CD8-positive, alpha-beta memory T cell (primary cell): ENCODE results near the gene ITPK1. TPM values are rescaled to one million over a fixed set of nuclear protein-coding genes. Genes with fewer than 3 reads are reported as not detected.

Source experiments
- CTCF ChIA-PET: fragments of 350-600 bp; sonication (Branson Sonifier 250); formaldehyde crosslinking; loops from one replicate; lab custom pipeline; 2021; ENCODE audit warnings: antibody characterized with exemption; lab: Charles Lee
- POLR2A ChIA-PET: fragments of 350-600 bp; sonication (Branson Sonifier 250); formaldehyde crosslinking; loops from one replicate; lab custom pipeline; 2021; ENCODE audit warnings: antibody characterized with exemption; lab: Charles Lee
- DNase-seq, 5 donors: peaks; one replicate each; pipeline versions ENCODE4 v3.0.0 to v3.0.0-alpha.2; 2020 to 2022; ENCODE audit warnings: mixed read lengths in 1 of 5
- H3K27ac ChIP-seq: one replicate; pipeline ENCODE4 v1.7.0; 2013; ENCODE audit warnings: low read depth, mild to moderate bottlenecking, low read length, moderate library complexity
- H3K27me3 ChIP-seq: 2 replicates; pipeline ENCODE4 v1.7.0; 2013; ENCODE audit warnings: low read length, mild to moderate bottlenecking; ENCODE audit not compliant: insufficient read depth, poor library complexity, severe bottlenecking
- H3K36me3 ChIP-seq: 2 replicates; pipeline ENCODE4 v1.7.0; 2013; ENCODE audit warnings: mild to moderate bottlenecking, low read length, moderate library complexity; ENCODE audit not compliant: insufficient read depth
- H3K4me1 ChIP-seq: 2 replicates; pipeline ENCODE4 v1.7.0; 2013; ENCODE audit warnings: mild to moderate bottlenecking, low read length, moderate library complexity; ENCODE audit not compliant: insufficient read depth
- H3K4me3 ChIP-seq: 2 replicates; pipeline ENCODE4 v1.7.0; 2013; ENCODE audit warnings: mild to moderate bottlenecking, low read length
- H3K9me3 ChIP-seq: 2 replicates; pipeline ENCODE4 v1.7.0; 2013; ENCODE audit warnings: mild to moderate bottlenecking, low read length
- H3K27ac Mint-ChIP-seq, 8 donors: one replicate each; pipeline ENCODE4 v1.8.0; 2020 to 2021; ENCODE audit warnings: mixed read lengths in 8 of 8, mild to moderate bottlenecking in 6 of 8, inconsistent platforms in 3 of 8, moderate library complexity in 3 of 8
- H3K27me3 Mint-ChIP-seq, 2 donors: one replicate each; pipeline ENCODE4 v1.8.0; 2020 to 2021; ENCODE audit warnings: mixed read lengths in 2 of 2, mild to moderate bottlenecking in 1 of 2, moderate library complexity in 1 of 2
- H3K36me3 Mint-ChIP-seq, 3 donors: one replicate each; pipeline ENCODE4 v1.8.0; 2020 to 2021; ENCODE audit warnings: mixed read lengths in 3 of 3, inconsistent platforms in 1 of 3, mild to moderate bottlenecking in 1 of 3
- H3K4me1 Mint-ChIP-seq, 3 donors: one replicate each; pipeline ENCODE4 v1.8.0; 2020 to 2021; ENCODE audit warnings: mixed read lengths in 3 of 3, inconsistent platforms in 1 of 3, mild to moderate bottlenecking in 1 of 3
- H3K4me3 Mint-ChIP-seq, 7 donors: one replicate each; pipeline ENCODE4 v1.8.0; 2020 to 2021; ENCODE audit warnings: mixed read lengths in 7 of 7, mild to moderate bottlenecking in 6 of 7, moderate library complexity in 4 of 7, inconsistent platforms in 2 of 7
- H3K9me3 Mint-ChIP-seq, 5 donors: one replicate each; pipeline ENCODE4 v1.8.0; 2020 to 2022; ENCODE audit warnings: mixed read lengths in 5 of 5, mild to moderate bottlenecking in 3 of 5, moderate library complexity in 2 of 5, inconsistent platforms in 1 of 5
- polyA plus RNA-seq: library from polyadenylated mRNA; unstranded; fragments of 300-500 nt; fragmentation: Illumina TruSeq; gene quantifications from one replicate; pipeline ENCODE4 v1.2.3, GENCODE V29; 2021
- total RNA-seq, 2 experiments: library from RNA; stranded (reverse); gene quantifications; one replicate each; pipeline ENCODE4 v1.2.3, GENCODE V29; 2021

ITPK1 gene
- total and polyA plus RNA-seq, 3 experiments from 2014 or later = 40.4 to 75.1 (median 66.1) TPM

DNA sequence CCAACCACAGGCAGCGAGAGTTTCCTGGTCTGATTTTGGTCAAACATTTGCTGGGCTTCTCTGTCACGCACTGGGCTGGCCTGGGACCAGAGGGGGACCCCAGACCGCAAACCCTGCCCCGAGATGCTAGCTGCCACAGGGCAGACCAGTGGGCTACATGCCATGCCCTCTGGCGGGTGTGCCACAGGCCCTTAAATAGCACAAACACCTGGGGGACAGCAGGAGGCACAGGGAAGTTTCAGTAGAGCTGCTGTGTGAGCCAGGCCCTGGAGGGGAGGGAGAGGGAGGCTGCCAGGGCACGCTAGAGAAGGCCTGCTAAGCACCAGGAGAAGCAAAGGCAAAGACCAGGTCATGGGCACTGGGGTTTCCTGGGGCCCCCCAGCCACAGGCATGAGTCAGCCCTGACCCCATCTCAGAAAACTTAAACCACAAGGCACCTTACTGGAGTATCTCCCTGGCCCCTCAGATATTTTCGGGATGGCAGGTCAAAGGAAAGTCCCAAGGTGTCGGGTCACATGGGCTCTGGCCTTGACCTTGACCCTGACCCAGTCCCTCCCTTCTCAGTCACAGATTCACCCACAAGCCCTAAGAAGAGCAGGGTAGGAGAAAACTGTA, 29.2 kb downstream of the ITPK1 start:
- ChIA-PET CTCF (interaction anchor here (3.5 kb wide), 1 partner anchor 26 kb away, joined by 16 read pairs; no protein-coding TSS in a partner anchor), POLR2A (no interaction called here)
- Mint-ChIP-seq H3K9me3 (peaks cover 0 to 2% (median 0%) of the 10 kb centered on the region in 5 donors), H3K27me3 (no peaks in the 10 kb centered on the region), H3K4me1 (peaks cover 53 to 91% (median 67%) of the 10 kb centered on the region in 3 donors), H3K4me3 (no peak overlapping the region), H3K36me3 (no peaks in the 10 kb centered on the region), H3K27ac (peak overlapping the region; percentile 39 to 97 (median 83))
- H3K9me3 ChIP-seq = no peaks in the 10 kb centered on the region
- H3K27me3 ChIP-seq = no peaks in the 10 kb centered on the region
- H3K4me3 ChIP-seq = no peak overlapping the region
- DNase-seq = no peak
- H3K36me3 ChIP-seq = no peaks in the 10 kb centered on the region
- H3K4me1 ChIP-seq = peaks cover 18% of the 10 kb centered on the region
- H3K27ac ChIP-seq = no peak overlapping the region

GRCh38 chr14:93085911-93086310, 29.8 kb downstream of the ITPK1 start:
- Mint-ChIP-seq H3K27me3 (no peaks in the 10 kb centered on the region), H3K27ac (peak overlapping the region; percentile 17 to 97 (median 68)), H3K9me3 (peaks cover 0 to 2% (median 0%) of the 10 kb centered on the region in 5 donors), H3K36me3 (no peaks in the 10 kb centered on the region), H3K4me3 (no peak overlapping the region), H3K4me1 (peaks cover 51 to 88% (median 64%) of the 10 kb centered on the region in 3 donors)
- H3K36me3 ChIP-seq = no peaks in the 10 kb centered on the region
- no peak overlapping the region for H3K4me3 ChIP-seq
- DNase-seq = no peak
- CTCF ChIA-PET = interaction anchor here (3.5 kb wide), 1 partner anchor 27 kb away, joined by 16 read pairs; no protein-coding TSS in a partner anchor
- POLR2A ChIA-PET = no interaction called here
- H3K9me3 ChIP-seq = no peaks in the 10 kb centered on the region
- no peaks in the 10 kb centered on the region for H3K27me3 ChIP-seq
- no peak overlapping the region for H3K27ac ChIP-seq
- peaks cover 20% of the 10 kb centered on the region for H3K4me1 ChIP-seq

DNA sequence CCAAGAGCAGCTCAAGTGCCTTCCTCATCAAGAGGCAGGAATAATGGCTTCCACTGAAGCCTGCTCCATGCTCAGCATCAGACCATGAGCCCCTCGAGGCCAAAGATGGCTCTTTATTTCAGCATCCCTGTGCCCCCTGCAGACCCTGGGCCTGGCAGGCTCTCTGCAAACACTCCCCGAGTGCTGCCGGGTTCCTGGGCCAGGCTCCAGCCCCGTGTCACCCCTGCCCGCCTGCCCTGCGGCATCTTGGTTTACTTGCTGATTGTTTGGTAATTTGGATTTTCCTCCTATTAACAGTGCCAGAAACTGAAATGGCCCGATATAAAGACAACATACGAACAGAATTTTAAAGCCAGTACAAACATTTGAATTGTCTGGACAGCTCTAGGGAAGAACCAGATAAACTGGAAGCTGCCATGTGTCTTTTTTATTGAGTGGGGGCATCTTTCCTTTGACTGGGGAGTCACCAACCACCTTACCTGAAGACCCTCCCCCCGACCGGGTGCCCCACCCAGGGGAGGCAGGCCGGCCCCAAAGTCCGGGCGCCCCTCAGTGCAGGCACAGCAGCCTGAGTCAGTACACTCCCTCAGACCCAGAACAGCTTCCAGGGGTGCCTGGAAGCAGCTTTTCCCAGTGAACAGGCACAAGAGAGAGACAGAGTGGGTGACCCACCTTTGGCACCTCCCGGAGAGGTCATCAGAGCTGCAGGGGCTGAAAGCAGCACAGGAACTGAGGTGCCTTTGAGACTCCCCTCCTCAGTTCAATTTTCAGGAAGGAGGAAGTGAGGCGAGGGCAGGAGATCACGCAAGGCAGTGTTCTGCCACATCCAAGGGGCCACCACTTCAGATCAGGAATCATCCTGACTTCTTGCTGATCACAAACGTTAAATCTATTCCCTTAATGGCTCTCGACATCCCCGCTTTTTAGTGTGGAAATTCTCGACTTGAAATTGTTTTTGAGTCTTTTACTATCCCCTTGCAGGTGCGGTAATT, 30.6 kb downstream of the ITPK1 start:
- Histone ChIP-seq H3K27ac (no peak overlapping the region), H3K36me3 (no peaks in the 10 kb centered on the region), H3K27me3 (no peaks in the 10 kb centered on the region), H3K9me3 (no peaks in the 10 kb centered on the region), H3K4me3 (no peak overlapping the region), H3K4me1 (peaks cover 20% of the 10 kb centered on the region)
- Mint-ChIP-seq H3K4me1 (peaks cover 47 to 80% (median 57%) of the 10 kb centered on the region in 3 donors), H3K36me3 (no peaks in the 10 kb centered on the region), H3K27me3 (no peaks in the 10 kb centered on the region), H3K4me3 (no peak overlapping the region), H3K9me3 (peaks cover 0 to 2% (median 0%) of the 10 kb centered on the region in 5 donors), H3K27ac (peak overlapping the region; percentile 42 to 92 (median 72))
- ChIA-PET CTCF (interaction anchor here (0.9 to 3.5 kb wide), 2 partner anchors 17 to 28 kb away, joined by 3 to 16 read pairs; no protein-coding TSS in a partner anchor), POLR2A (no interaction called here)
- DNase-seq = no peak

DNA sequence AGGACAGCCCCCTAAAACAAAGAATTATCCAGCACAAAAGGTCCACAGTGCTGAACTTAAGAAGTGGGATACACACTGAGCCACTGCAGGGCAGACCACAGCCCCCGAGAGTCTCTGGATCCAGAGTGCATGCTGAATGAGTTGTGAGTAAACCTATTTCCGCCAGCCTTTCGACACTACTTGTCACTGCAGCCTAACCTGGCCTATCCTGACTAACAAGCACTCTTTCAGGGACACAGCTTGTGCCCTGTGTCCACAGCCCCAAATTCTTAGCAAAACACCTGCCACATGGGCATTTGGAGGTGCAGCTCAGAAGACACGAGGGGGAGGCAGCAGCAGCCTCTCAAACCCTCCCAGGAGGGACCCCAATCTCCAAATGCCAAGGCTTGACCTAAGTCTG, 31.3 kb downstream of the ITPK1 start:
- Histone ChIP-seq H3K36me3 (no peaks in the 10 kb centered on the region), H3K4me3 (no peak overlapping the region), H3K27me3 (no peaks in the 10 kb centered on the region), H3K27ac (no peak overlapping the region), H3K9me3 (no peaks in the 10 kb centered on the region), H3K4me1 (peaks cover 20% of the 10 kb centered on the region)
- CTCF ChIA-PET = interaction anchor here (0.9 to 3.5 kb wide), 2 partner anchors 17 to 28 kb away, joined by 3 to 16 read pairs; no protein-coding TSS in a partner anchor
- H3K27ac Mint-ChIP-seq = peak overlapping the region; percentile 39 to 92 (median 72)
- H3K27me3 Mint-ChIP-seq = no peaks in the 10 kb centered on the region
- H3K36me3 Mint-ChIP-seq = no peaks in the 10 kb centered on the region
- no peak overlapping the region for H3K4me3 Mint-ChIP-seq
- peaks cover 46 to 80% (median 56%) of the 10 kb centered on the region in 3 donors for H3K4me1 Mint-ChIP-seq
- H3K9me3 Mint-ChIP-seq = peaks cover 0 to 2% (median 0%) of the 10 kb centered on the region in 5 donors
- no peak for DNase-seq
- POLR2A ChIA-PET = no interaction called here

- POLR2A ChIA-PET = no interaction called here
- H3K36me3 ChIP-seq = no peaks in the 10 kb centered on the region
- no peaks in the 10 kb centered on the region for H3K27me3 ChIP-seq
- no peaks in the 10 kb centered on the region for H3K36me3 Mint-ChIP-seq
- H3K4me3 ChIP-seq = no peak overlapping the region
- H3K9me3 ChIP-seq = no peaks in the 10 kb centered on the region
- H3K9me3 Mint-ChIP-seq = peaks cover 0 to 2% (median 0%) of the 10 kb centered on the region in 5 donors
- H3K27me3 Mint-ChIP-seq = no peaks in the 10 kb centered on the region
- no peak overlapping the region for H3K27ac ChIP-seq
- peaks cover 48 to 82% (median 58%) of the 10 kb centered on the region in 3 donors for H3K4me1 Mint-ChIP-seq
- H3K4me1 ChIP-seq = peaks cover 20% of the 10 kb centered on the region
- peak overlapping the region in 5 of 8 donors; percentile 65 to 88 (median 76) for H3K27ac Mint-ChIP-seq
- DNase-seq = no peak
- H3K4me3 Mint-ChIP-seq = no peak overlapping the region
- CTCF ChIA-PET = interaction anchor here (3.5 kb wide), 1 partner anchor 29 kb away, joined by 16 read pairs; no protein-coding TSS in a partner anchor
These were observed 31.8 kb downstream of the ITPK1 start for GRCh38 chr14:93083917-93084316.

- DNase-seq = no peak
- POLR2A ChIA-PET = no interaction called here
- H3K27ac ChIP-seq = no peak overlapping the region
These were observed 33.1 kb downstream of the ITPK1 start for GRCh38 chr14:93082576-93083001.

DNA sequence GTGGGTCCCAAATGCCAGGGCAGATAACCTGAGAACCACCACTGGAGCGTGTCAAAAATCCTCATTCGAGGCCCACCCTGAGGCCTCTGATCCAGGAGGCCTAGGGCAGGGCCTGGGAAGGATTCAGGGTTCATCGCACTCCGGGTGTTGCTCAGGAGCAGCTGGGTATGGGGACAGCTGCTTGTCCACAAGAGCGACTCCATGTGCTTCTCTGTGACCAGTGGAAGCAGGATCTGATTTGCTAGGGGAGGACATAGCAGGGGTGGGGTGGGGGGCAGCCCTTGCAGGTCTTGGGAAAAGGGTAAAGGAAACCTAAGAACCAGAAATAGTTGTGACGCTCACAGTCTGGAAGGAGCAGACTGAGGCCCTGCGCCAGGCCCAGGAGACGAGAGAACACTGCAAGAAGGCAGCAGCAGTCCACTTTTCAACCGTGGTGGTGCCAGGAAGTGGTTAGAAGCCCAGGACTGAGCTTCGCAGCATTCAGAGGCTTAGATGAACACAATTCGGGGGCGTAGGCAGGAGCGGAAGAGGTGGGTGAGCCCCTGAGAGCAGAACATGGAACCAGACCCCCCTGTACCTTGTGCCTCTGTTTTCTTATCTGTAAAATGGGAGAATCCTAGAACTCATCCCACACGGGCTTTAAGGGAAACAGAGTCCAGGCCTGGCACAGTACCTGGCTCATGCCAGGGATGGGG, 33.7 kb downstream of the ITPK1 start:
- H3K27ac Mint-ChIP-seq = peak overlapping the region; percentile 79 to 99 (median 88)
- peak in 3 of 5 donors; percentile 45 to 67 (median 66) for DNase-seq
- peaks cover 0 to 2% (median 0%) of the 10 kb centered on the region in 5 donors for H3K9me3 Mint-ChIP-seq
- peak overlapping the region in 5 of 7 donors; percentile 61 to 72 (median 65) for H3K4me3 Mint-ChIP-seq
- Histone ChIP-seq H3K36me3 (no peaks in the 10 kb centered on the region), H3K4me1 (peaks cover 20% of the 10 kb centered on the region), H3K4me3 (no peak overlapping the region), H3K9me3 (no peaks in the 10 kb centered on the region), H3K27me3 (no peaks in the 10 kb centered on the region), H3K27ac (peak overlapping the region; percentile 38)
- ChIA-PET POLR2A (interaction anchor here (0.8 kb wide), 1 partner anchor 22 kb away, joined by 3 read pairs; no protein-coding TSS in a partner anchor), CTCF (interaction anchor here (1.3 to 3.6 kb wide), 3 partner anchors 26 to 130 kb away, joined by 3 to 15 read pairs (median 3); partner anchors contain the start of gene ITPK1)
- peaks cover 54 to 86% (median 60%) of the 10 kb centered on the region in 3 donors for H3K4me1 Mint-ChIP-seq
- no peaks in the 10 kb centered on the region for H3K27me3 Mint-ChIP-seq
- H3K36me3 Mint-ChIP-seq = no peaks in the 10 kb centered on the region

More at GRCh38 chr14:93082576-93083001, 33.1 kb downstream of the ITPK1 start:
- Histone ChIP-seq H3K4me3 (no peak overlapping the region), H3K36me3 (no peaks in the 10 kb centered on the region), H3K4me1 (peaks cover 20% of the 10 kb centered on the region), H3K27me3 (no peaks in the 10 kb centered on the region), H3K9me3 (no peaks in the 10 kb centered on the region)
- CTCF ChIA-PET = interaction anchor here (1.3 to 3.6 kb wide), 3 partner anchors 25 to 130 kb away, joined by 3 to 15 read pairs (median 3); partner anchors contain the start of gene ITPK1
- Mint-ChIP-seq H3K4me1 (peaks cover 54 to 86% (median 61%) of the 10 kb centered on the region in 3 donors), H3K4me3 (peak overlapping the region in 4 of 7 donors; percentile 8 to 72 (median 58)), H3K27ac (peak overlapping the region; percentile 79 to 99 (median 88)), H3K9me3 (peaks cover 0 to 2% (median 0%) of the 10 kb centered on the region in 5 donors), H3K27me3 (no peaks in the 10 kb centered on the region), H3K36me3 (no peaks in the 10 kb centered on the region)
